A172 (cell line): ENCODE measurements around the gene ACR. TPM values are rescaled to one million over a fixed set of nuclear protein-coding genes. Genes with fewer than 3 reads are reported as not detected.
A peak's percentile ranks its signal among the peaks of the same experiment; 100 is the strongest.

ENCODE experiments used
- DNase-seq: peaks from one replicate; pipeline ENCODE4 v3.0.0-alpha.2; 2015; ENCODE audit warnings: low spot score
- total RNA-seq: library from RNA; depleted of rRNA; stranded (reverse); fragments of >200 nt; shearing (Covaris generic); gene quantifications from 2 replicates; pipeline ENCODE4 v1.2.3, GENCODE V29; 2014

Gene ACR
- total RNA-seq, 1 experiment from 2014 or later: not detected

GRCh38 chr22:50717709-50718351 is 20.2 kb upstream of the ACR start:
- DNase-seq: no peak

GRCh38 chr22:50718352-50718709 is 19.7 kb upstream of the ACR start:
- no peak for DNase-seq

- DNase-seq: no peak
Measured at GRCh38 chr22:50719814-50720300, 18.1 kb upstream of the ACR start.

GRCh38 chr22:50720301-50721256 is 17.4 kb upstream of the ACR start:
- no peak for DNase-seq

- no peak for DNase-seq
Measured at GRCh38 chr22:50721257-50721844, 16.7 kb upstream of the ACR start.

GRCh38 chr22:50722048-50722701 is 15.8 kb upstream of the ACR start:
- no peak for DNase-seq

GRCh38 chr22:50722716-50723428 is 15.1 kb upstream of the ACR start:
- DNase-seq: no peak

- no peak for DNase-seq
Measured at GRCh38 chr22:50723991-50724390, 14.0 kb upstream of the ACR start.

- no peak for DNase-seq
Measured at GRCh38 chr22:50724616-50725015, 13.4 kb upstream of the ACR start.

- no peak for DNase-seq
Measured at GRCh38 chr22:50725597-50725996, 12.4 kb upstream of the ACR start.

GRCh38 chr22:50726643-50727340 is 11.2 kb upstream of the ACR start:
- no peak for DNase-seq

GRCh38 chr22:50727678-50728522 is 10.1 kb upstream of the ACR start:
- DNase-seq: no peak

- DNase-seq: no peak
Measured at GRCh38 chr22:50728523-50728931, 9.5 kb upstream of the ACR start.

GRCh38 chr22:50729391-50730012 is 8.5 kb upstream of the ACR start:
- no peak for DNase-seq

GRCh38 chr22:50730013-50730891 is 7.8 kb upstream of the ACR start:
- DNase-seq: no peak

GRCh38 chr22:50730941-50731661 is 6.9 kb upstream of the ACR start:
- no peak for DNase-seq

- DNase-seq: peak; percentile 11
Measured at GRCh38 chr22:50731811-50732624, 6.0 kb upstream of the ACR start.
